ENCODE measurements around the gene ARHGEF11.

ARHGEF11 gene

GRCh38 chr1:156961709-156962108 lies 83.8 kb downstream of the ARHGEF11 start:
- H3K27me3 Mint-ChIP-seq: no peaks in the 10 kb centered on the region
- H3K36me3 Mint-ChIP-seq (ENCODE audit: low read depth): peaks cover 27% of the 10 kb centered on the region
- H3K27ac Mint-ChIP-seq: no peak overlapping the region
- no peak for DNase-seq
- H3K9me3 Mint-ChIP-seq: no peaks in the 10 kb centered on the region
- peaks cover 31% of the 10 kb centered on the region for H3K4me1 Mint-ChIP-seq (ENCODE audit: low read depth)
- no peak overlapping the region for H3K4me3 Mint-ChIP-seq

GRCh38 chr1:156959925-156960324 lies 85.6 kb downstream of the ARHGEF11 start:
- H3K27ac Mint-ChIP-seq: no peak overlapping the region

GRCh38 chr1:156959414-156959813 lies 86.1 kb downstream of the ARHGEF11 start:
- Mint-ChIP-seq H3K9me3 (no peaks in the 10 kb centered on the region), H3K4me1 (ENCODE audit: low read depth) (peaks cover 30% of the 10 kb centered on the region), H3K27me3 (no peaks in the 10 kb centered on the region), H3K36me3 (ENCODE audit: low read depth) (peaks cover 45% of the 10 kb centered on the region), H3K4me3 (no peak overlapping the region), H3K27ac (no peak overlapping the region)
- no peak for DNase-seq

More at GRCh38 chr1:156959925-156960324, 85.6 kb downstream of the ARHGEF11 start:
- no peak overlapping the region for H3K4me3 Mint-ChIP-seq
- H3K4me1 Mint-ChIP-seq (ENCODE audit: low read depth): peaks cover 31% of the 10 kb centered on the region
- no peaks in the 10 kb centered on the region for H3K9me3 Mint-ChIP-seq
- peaks cover 40% of the 10 kb centered on the region for H3K36me3 Mint-ChIP-seq (ENCODE audit: low read depth)
- no peaks in the 10 kb centered on the region for H3K27me3 Mint-ChIP-seq
- DNase-seq: no peak

DNA sequence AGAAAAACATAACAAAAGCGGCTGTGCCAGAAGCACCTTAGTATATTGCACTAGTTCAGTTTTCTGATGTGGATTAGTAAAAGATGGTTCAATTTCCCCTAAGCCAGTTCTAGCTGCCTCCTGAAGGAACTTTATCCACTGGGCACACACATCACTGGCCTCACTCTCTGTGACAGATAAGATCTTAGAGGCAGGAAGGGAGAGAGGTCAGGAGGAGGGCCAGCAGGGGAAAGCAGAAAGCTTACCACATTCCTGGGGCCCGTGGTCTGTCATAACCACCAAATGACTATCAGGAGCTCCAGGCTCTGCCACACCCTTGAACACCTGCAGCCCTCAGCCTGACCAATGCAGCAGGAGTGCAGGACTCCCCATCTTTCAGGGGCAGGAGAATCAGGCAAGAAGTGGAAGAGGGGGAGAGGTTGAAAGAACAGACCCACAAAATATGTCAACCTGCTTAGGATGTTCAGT lies 87.3 kb downstream of the ARHGEF11 start:
- Mint-ChIP-seq H3K4me3 (no peak overlapping the region), H3K9me3 (no peaks in the 10 kb centered on the region), H3K36me3 (ENCODE audit: low read depth) (peaks cover 46% of the 10 kb centered on the region), H3K27me3 (no peaks in the 10 kb centered on the region), H3K27ac (no peak overlapping the region), H3K4me1 (ENCODE audit: low read depth) (peaks cover 19% of the 10 kb centered on the region)
- DNase-seq: no peak

GRCh38 chr1:156957634-156958033 lies 87.9 kb downstream of the ARHGEF11 start:
- Mint-ChIP-seq H3K9me3 (no peaks in the 10 kb centered on the region), H3K4me1 (ENCODE audit: low read depth) (peaks cover 14% of the 10 kb centered on the region), H3K36me3 (ENCODE audit: low read depth) (peaks cover 46% of the 10 kb centered on the region), H3K27me3 (no peaks in the 10 kb centered on the region), H3K4me3 (no peak overlapping the region), H3K27ac (no peak overlapping the region)
- no peak for DNase-seq

DNA sequence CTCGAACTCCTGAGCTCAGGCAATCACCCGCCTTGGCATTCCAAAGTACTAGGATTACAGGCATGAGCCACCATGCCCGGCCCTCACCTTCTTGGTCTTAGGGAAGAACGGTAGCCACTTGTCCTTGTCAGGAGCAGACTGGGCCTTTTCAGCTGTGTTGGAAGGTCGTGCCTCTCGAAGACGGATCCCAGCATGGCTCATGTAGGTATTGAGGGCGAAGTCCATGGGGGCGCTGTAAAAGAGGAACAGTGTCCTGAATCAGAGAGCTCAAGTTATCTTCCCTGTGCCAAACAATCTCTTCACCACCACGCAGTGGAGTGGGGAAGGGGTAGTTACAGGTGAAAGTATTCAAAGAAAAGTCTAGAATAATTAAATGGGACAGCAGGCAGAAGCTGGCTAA lies 89.2 kb downstream of the ARHGEF11 start:
- Mint-ChIP-seq H3K4me1 (ENCODE audit: low read depth) (peaks cover 3% of the 10 kb centered on the region), H3K36me3 (ENCODE audit: low read depth) (peaks cover 51% of the 10 kb centered on the region), H3K27me3 (no peaks in the 10 kb centered on the region), H3K9me3 (no peaks in the 10 kb centered on the region), H3K4me3 (no peak overlapping the region), H3K27ac (no peak overlapping the region)
- no peak for DNase-seq

GRCh38 chr1:156953571-156953970 lies 92.0 kb downstream of the ARHGEF11 start:
- Mint-ChIP-seq H3K27ac (no peak overlapping the region), H3K9me3 (no peaks in the 10 kb centered on the region), H3K4me3 (no peak overlapping the region), H3K4me1 (ENCODE audit: low read depth) (no peaks in the 10 kb centered on the region), H3K27me3 (no peaks in the 10 kb centered on the region), H3K36me3 (ENCODE audit: low read depth) (peaks cover 54% of the 10 kb centered on the region)
- no peak for DNase-seq

- H3K4me3 Mint-ChIP-seq: no peak overlapping the region
- peaks cover 41% of the 10 kb centered on the region for H3K36me3 Mint-ChIP-seq (ENCODE audit: low read depth)
- no peak overlapping the region for H3K27ac Mint-ChIP-seq
- DNase-seq: no peak
- H3K9me3 Mint-ChIP-seq: no peaks in the 10 kb centered on the region
- H3K27me3 Mint-ChIP-seq: no peaks in the 10 kb centered on the region
- H3K4me1 Mint-ChIP-seq (ENCODE audit: low read depth): no peaks in the 10 kb centered on the region
These were observed 94.2 kb downstream of the ARHGEF11 start for GRCh38 chr1:156951371-156951770.

DNA sequence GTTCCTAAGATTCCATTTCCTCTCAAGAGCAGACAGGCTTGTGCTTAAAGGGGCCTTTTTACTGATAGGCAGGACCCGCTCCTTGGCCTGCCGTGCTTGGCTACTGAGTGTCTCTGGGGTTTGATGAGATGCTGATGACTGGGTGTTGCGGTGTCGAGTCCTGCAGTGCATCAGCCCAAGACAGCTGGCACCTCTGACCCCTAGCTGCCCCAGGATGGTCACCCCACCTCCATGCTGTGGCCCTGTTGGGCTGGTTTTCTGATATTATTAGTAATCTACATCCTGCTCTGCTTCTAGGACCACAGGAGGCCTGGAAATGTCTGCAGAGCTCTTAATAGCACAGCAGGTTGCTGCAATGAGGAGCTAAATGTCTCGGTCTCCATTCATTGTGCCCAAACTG lies 96.4 kb downstream of the ARHGEF11 start:
- DNase-seq: no peak
- Mint-ChIP-seq H3K27ac (no peak overlapping the region), H3K36me3 (ENCODE audit: low read depth) (peaks cover 40% of the 10 kb centered on the region), H3K27me3 (no peaks in the 10 kb centered on the region), H3K4me3 (no peak overlapping the region), H3K9me3 (no peaks in the 10 kb centered on the region), H3K4me1 (ENCODE audit: low read depth) (no peaks in the 10 kb centered on the region)

DNA sequence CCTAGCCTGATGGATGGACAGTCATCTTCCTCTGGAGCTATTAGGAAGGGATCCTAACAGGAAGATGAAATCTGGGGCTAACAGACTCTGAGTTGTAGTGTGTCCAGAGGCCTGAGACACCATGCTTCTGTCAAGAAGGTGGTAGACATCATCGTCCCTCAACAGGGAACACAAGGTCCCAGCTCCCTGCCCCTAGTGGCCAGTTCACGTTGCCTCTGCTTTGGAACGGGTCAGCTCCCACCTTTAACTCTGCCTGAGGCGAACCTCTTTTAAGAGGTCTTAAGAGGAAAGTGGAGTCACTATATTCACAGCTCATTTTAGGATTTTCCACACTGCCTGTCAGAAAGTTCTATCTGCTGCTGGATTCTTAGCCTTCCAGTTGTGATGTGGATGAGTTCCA lies 96.8 kb downstream of the ARHGEF11 start:
- no peak overlapping the region for H3K4me3 Mint-ChIP-seq
- no peak for DNase-seq
- H3K9me3 Mint-ChIP-seq: no peaks in the 10 kb centered on the region
- H3K27ac Mint-ChIP-seq: no peak overlapping the region
- no peaks in the 10 kb centered on the region for H3K27me3 Mint-ChIP-seq
- peaks cover 40% of the 10 kb centered on the region for H3K36me3 Mint-ChIP-seq (ENCODE audit: low read depth)
- H3K4me1 Mint-ChIP-seq (ENCODE audit: low read depth): no peaks in the 10 kb centered on the region

GRCh38 chr1:156947818-156948525 lies 97.6 kb downstream of the ARHGEF11 start:
- Mint-ChIP-seq H3K4me3 (no peak overlapping the region), H3K27ac (no peak overlapping the region), H3K9me3 (no peaks in the 10 kb centered on the region), H3K27me3 (no peaks in the 10 kb centered on the region), H3K4me1 (ENCODE audit: low read depth) (no peaks in the 10 kb centered on the region), H3K36me3 (ENCODE audit: low read depth) (peaks cover 40% of the 10 kb centered on the region)
- DNase-seq: no peak

DNA sequence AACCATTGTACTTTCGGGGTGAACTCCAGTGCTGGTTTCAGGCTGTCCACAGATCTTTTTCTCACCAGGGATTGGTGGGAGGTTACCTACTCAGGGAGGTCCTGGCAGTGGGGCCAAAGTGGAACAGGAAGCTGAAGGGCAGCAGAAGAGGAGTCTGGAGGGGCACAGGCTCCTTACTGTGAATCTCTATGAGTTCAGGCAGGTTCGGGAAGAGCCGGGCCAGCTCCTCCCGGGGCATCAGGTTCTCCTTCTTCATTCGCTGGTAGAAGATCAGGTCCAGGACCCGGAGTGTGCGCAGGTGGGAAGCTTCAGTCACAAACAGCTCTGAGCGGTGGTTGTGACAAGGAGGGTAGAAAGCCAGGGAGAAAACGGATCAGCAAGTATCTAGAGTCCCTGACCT lies 98.4 kb downstream of the ARHGEF11 start:
- Mint-ChIP-seq H3K36me3 (ENCODE audit: low read depth) (peaks cover 44% of the 10 kb centered on the region), H3K27me3 (no peaks in the 10 kb centered on the region), H3K4me1 (ENCODE audit: low read depth) (no peaks in the 10 kb centered on the region), H3K27ac (no peak overlapping the region), H3K4me3 (no peak overlapping the region), H3K9me3 (no peaks in the 10 kb centered on the region)
- no peak for DNase-seq

DNA sequence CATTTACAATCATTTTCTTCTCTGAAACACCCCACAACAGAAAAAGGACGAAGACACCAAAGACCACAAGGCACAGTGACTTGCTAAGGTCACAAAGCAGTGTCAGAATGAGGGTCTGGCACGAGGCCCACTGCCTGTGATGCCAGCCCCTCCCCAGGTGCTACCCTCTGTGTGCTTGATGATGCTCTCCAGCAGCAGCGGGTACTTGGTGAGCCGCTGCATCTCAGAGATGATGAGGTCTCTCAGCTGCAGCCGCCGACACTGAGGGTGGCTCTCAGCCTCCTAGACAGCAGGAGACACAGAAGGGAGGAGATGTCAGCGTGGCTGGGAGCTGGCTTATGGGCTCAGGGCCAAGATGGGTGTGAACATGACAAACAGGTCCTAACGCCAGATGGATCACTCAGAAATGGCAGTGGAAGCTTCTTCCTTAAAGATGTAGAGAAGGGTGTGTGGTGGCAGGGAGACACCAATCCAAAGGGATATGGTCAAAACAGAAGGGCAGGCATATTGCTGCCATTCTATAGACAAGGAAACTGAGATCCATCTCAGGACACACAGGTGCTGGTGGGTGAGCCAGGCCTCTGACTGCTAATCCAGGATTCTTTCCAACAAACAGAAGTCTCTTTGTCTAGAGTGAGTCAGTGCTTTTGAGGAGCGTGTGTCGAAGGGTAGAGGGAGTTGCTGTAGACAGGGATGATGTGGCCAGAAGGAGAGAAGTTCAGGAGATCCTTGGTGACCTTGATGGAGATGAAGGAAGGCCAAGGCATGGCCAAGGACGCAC lies 99.5 kb downstream of the ARHGEF11 start:
- no peaks in the 10 kb centered on the region for H3K4me1 Mint-ChIP-seq (ENCODE audit: low read depth)
- no peak overlapping the region for H3K4me3 Mint-ChIP-seq
- no peak for DNase-seq
- H3K27ac Mint-ChIP-seq: no peak overlapping the region
- H3K27me3 Mint-ChIP-seq: no peaks in the 10 kb centered on the region
- no peaks in the 10 kb centered on the region for H3K9me3 Mint-ChIP-seq
- H3K36me3 Mint-ChIP-seq (ENCODE audit: low read depth): peaks cover 43% of the 10 kb centered on the region

DNA sequence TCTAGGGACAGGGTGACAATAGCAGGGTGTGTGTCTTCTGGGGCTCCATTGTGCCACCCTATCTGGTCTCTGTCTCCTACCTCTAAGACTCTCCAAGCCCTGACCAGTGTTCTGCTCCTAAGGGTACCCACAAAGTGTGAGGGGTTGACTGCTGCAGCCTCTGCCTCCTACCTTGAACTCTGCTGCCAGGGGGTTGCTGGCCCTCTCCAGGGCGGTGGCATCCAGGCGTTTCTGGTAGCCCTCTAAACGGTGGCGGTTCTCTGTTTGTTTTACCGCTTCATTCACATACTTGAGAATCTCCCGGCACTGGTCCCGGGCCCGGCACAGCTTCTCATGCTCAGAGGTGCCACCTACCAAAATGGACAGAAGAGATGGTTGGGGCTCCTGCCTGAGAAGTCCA lies 100.7 kb downstream of the ARHGEF11 start:
- DNase-seq: no peak
- Mint-ChIP-seq H3K27me3 (no peaks in the 10 kb centered on the region), H3K27ac (no peak overlapping the region), H3K36me3 (ENCODE audit: low read depth) (peaks cover 46% of the 10 kb centered on the region), H3K9me3 (no peaks in the 10 kb centered on the region), H3K4me3 (no peak overlapping the region), H3K4me1 (ENCODE audit: low read depth) (no peaks in the 10 kb centered on the region)

DNA sequence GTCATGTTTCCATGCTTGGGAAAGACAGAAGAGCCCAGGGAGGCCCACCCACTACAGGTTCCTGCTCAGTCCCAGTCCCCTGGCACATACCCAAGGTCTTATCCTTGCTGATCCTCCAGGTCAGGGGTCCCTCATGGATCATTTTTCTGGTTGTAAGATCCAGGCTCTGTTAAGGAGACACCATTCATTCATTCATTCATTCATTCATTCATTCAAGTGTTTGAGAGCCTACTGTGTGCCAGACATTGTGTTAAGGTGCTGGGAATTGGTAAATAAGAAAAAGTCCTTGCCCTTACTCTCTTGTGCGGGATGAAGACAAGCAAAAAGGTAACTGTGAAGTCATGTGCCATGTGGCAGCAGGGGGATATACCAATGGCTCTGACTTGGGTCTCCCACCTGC lies 101.3 kb downstream of the ARHGEF11 start:
- H3K4me3 Mint-ChIP-seq: no peak overlapping the region
- H3K27ac Mint-ChIP-seq: no peak overlapping the region
- H3K36me3 Mint-ChIP-seq (ENCODE audit: low read depth): peaks cover 42% of the 10 kb centered on the region
- no peaks in the 10 kb centered on the region for H3K4me1 Mint-ChIP-seq (ENCODE audit: low read depth)
- no peaks in the 10 kb centered on the region for H3K27me3 Mint-ChIP-seq
- H3K9me3 Mint-ChIP-seq: no peaks in the 10 kb centered on the region
- DNase-seq: no peak

All from activated T-cell treated with anti-CD3 and anti-CD28 coated beads, Interleukin-2, amount 50 U/mL, for 24 hours (primary cell).